ENCODE results near the gene DIP2C. TPM values are rescaled to one million over a fixed set of nuclear protein-coding genes. Genes with fewer than 3 reads are reported as not detected.

Gene DIP2C
- total and polyA plus RNA-seq, 2 donors (not counting 1 experiment from before 2014, with no cell fraction given): 1.3 to 1.9 TPM

DNA sequence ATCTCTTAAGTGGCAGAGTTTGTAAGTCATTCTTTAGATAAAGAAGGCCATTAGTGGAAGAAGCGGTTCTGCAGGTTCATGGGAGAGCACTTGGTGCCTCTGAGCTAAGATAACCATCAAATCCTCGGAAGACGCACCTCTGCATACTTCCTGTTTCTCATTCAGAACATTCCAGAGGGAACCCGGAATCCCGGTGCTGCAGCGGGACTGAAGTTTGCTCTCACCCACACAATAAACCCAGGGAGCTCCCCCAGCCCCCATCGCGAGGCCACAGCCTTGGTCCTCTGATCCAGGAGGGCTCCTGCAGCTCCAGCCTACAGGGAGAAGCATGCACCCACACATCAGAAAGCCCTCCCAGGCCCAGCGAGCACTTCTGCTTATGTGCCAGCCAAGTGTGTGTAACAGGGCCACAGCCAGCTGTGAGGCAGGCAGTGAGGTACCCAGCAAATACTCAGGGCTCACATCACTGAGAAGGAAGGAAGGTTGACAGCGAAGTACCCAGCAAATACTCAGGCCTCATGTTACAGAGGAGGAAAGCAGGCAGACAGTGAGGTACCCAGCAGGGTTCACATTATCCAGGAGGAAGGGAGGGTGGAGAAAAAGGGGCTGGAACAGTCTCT, 142.4 kb downstream of the DIP2C start:
- no peaks in the 10 kb centered on the region for H3K9me3 Mint-ChIP-seq (ENCODE audit: insufficient read depth)

DNA sequence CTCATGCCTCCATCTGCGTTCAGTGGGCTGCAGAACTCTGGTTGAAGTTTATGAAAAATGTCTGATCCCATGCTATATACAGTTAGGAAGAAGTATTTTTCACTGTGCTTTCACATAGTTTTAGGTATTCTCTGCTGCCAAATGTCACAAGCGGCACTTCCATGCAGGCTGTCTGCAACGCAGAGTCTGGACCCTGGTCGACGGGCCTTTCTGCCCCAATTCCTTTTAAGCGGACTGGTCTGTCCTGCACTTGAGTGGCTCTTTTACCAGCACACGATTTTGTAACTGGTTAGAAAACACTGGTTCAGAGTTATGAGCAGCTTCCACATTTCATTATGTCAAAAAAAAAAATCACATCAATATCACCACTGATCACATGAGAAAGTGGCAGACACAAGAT, 143.0 kb downstream of the DIP2C start:
- WGBS (ENCODE audit: insufficient coverage): 93% methylated on average over 6 of the region's 7 CpGs
- Histone ChIP-seq H3K27me3 (replicated peaks in 1 of 4; ENCODE audit: control extremely low read depth in 1 of 4, control insufficient read depth in 3 of 4, insufficient read depth in 4 of 4, low read length in 3 of 4) (peaks cover 0 to 11% (median 0%) of the 10 kb centered on the region in 4 experiments), H3K9ac (ENCODE audit: low read length) (no peak overlapping the region), H2AFZ (ENCODE audit: insufficient read depth, low read depth, low read length, poor library complexity, severe bottlenecking) (no peak overlapping the region), H3K9me3 (ENCODE audit: control extremely low read depth in 1 of 3, control insufficient read depth in 2 of 3, insufficient read depth in 1 of 3, low read length in 2 of 3) (no peaks in the 10 kb centered on the region), H3K4me2 (replicated peaks; ENCODE audit: low read depth, low read length, poor library complexity, severe bottlenecking) (no peak overlapping the region), H3K79me2 (ENCODE audit: control insufficient read depth, insufficient read depth, low read length) (no peaks in the 10 kb centered on the region), H3K4me3 (ENCODE audit: control extremely low read depth in 1 of 5, extremely low read depth in 1 of 5, insufficient read depth in 1 of 5, low read depth in 2 of 5, low read length in 4 of 5) (no peak overlapping the region), H3K27ac (ENCODE audit: low read length in 2 of 2) (no peak overlapping the region), H3K36me3 (replicated peaks in 1 of 2; ENCODE audit: control extremely low read depth in 1 of 2, control insufficient read depth in 1 of 2, extremely low read depth in 1 of 2, insufficient read depth in 2 of 2, low read length in 1 of 2) (no peaks in the 10 kb centered on the region), H4K20me1 (ENCODE audit: control insufficient read depth, insufficient read depth, low read length, poor library complexity, severe bottlenecking) (no peaks in the 10 kb centered on the region), H3K4me1 (ENCODE audit: control insufficient read depth in 2 of 2, insufficient read depth in 2 of 2, low read length in 2 of 2) (peaks cover 0 to 6% of the 10 kb centered on the region in 2 donors)
- no peak for ATAC-seq (ENCODE audit: low read depth)
- Mint-ChIP-seq H3K4me3 (no peak overlapping the region), H3K27me3 (peaks cover 54% of the 10 kb centered on the region), H3K9me3 (ENCODE audit: insufficient read depth) (no peaks in the 10 kb centered on the region), H3K27ac (no peak overlapping the region), H3K4me1 (peaks cover 9% of the 10 kb centered on the region)
- intact Hi-C loops (cut with micrococcal nuclease): no loop called here
- POLR2A ChIA-PET: no interaction called here
- no peak for DNase-seq
- CTCF ChIA-PET: no interaction called here
- TF ChIP-seq, protein P1, sequence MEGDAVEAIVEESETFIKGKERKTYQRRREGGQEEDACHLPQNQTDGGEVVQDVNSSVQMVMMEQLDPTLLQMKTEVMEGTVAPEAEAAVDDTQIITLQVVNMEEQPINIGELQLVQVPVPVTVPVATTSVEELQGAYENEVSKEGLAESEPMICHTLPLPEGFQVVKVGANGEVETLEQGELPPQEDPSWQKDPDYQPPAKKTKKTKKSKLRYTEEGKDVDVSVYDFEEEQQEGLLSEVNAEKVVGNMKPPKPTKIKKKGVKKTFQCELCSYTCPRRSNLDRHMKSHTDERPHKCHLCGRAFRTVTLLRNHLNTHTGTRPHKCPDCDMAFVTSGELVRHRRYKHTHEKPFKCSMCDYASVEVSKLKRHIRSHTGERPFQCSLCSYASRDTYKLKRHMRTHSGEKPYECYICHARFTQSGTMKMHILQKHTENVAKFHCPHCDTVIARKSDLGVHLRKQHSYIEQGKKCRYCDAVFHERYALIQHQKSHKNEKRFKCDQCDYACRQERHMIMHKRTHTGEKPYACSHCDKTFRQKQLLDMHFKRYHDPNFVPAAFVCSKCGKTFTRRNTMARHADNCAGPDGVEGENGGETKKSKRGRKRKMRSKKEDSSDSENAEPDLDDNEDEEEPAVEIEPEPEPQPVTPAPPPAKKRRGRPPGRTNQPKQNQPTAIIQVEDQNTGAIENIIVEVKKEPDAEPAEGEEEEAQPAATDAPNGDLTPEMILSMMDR (IDR thresholded peaks at IDR 0.05): no peak

More for the DNA sequence above, 142.4 kb downstream of the DIP2C start:
- Mint-ChIP-seq H3K27ac (no peak overlapping the region), H3K27me3 (peaks cover 47% of the 10 kb centered on the region), H3K4me3 (no peak overlapping the region), H3K4me1 (peaks cover 2% of the 10 kb centered on the region)
- CTCF ChIA-PET: no interaction called here
- Histone ChIP-seq H3K27ac (ENCODE audit: low read length in 2 of 2) (no peak overlapping the region), H3K4me3 (ENCODE audit: control extremely low read depth in 1 of 5, extremely low read depth in 1 of 5, insufficient read depth in 1 of 5, low read depth in 2 of 5, low read length in 4 of 5) (no peak overlapping the region), H3K4me2 (replicated peaks; ENCODE audit: low read depth, low read length, poor library complexity, severe bottlenecking) (no peak overlapping the region), H3K79me2 (ENCODE audit: control insufficient read depth, insufficient read depth, low read length) (no peaks in the 10 kb centered on the region), H3K4me1 (ENCODE audit: control insufficient read depth in 2 of 2, insufficient read depth in 2 of 2, low read length in 2 of 2) (peaks cover 0 to under 1% of the 10 kb centered on the region in 2 donors), H3K9me3 (ENCODE audit: control extremely low read depth in 1 of 3, control insufficient read depth in 2 of 3, insufficient read depth in 1 of 3, low read length in 2 of 3) (no peaks in the 10 kb centered on the region), H4K20me1 (ENCODE audit: control insufficient read depth, insufficient read depth, low read length, poor library complexity, severe bottlenecking) (no peaks in the 10 kb centered on the region), H3K27me3 (replicated peaks in 1 of 4; ENCODE audit: control extremely low read depth in 1 of 4, control insufficient read depth in 3 of 4, insufficient read depth in 4 of 4, low read length in 3 of 4) (peaks cover 0 to 11% (median 0%) of the 10 kb centered on the region in 4 experiments), H2AFZ (ENCODE audit: insufficient read depth, low read depth, low read length, poor library complexity, severe bottlenecking) (no peak overlapping the region), H3K9ac (ENCODE audit: low read length) (no peak overlapping the region), H3K36me3 (replicated peaks in 1 of 2; ENCODE audit: control extremely low read depth in 1 of 2, control insufficient read depth in 1 of 2, extremely low read depth in 1 of 2, insufficient read depth in 2 of 2, low read length in 1 of 2) (no peaks in the 10 kb centered on the region)
- POLR2A ChIA-PET: no interaction called here
- ATAC-seq (ENCODE audit: low read depth) (no peak), DNase-seq (no peak)
- intact Hi-C loops (cut with micrococcal nuclease): no loop called here
- 25% methylated on average over 9 of the region's 10 CpGs for WGBS (ENCODE audit: insufficient coverage)
- TF ChIP-seq EZH2 (IDR thresholded peaks at IDR 0.05; ENCODE audit: borderline replicate concordance, insufficient read depth, low read depth, low read length, poor library complexity, severe bottlenecking): no peak
- TF ChIP-seq, protein P1 (IDR thresholded peaks at IDR 0.05): no peak
